Fibroblast of pulmonary artery (primary cell): ENCODE measurements around the gene RIPOR2.

ENCODE experiments used
- DNase-seq: peaks from one replicate; pipeline ENCODE4 v3.0.0-alpha.2; 2010; ENCODE audit warnings: low read depth
- H3K4me3 ChIP-seq: replicated peaks from 2 replicates; pipeline ENCODE4 v1.5.1; 2011; ENCODE audit warnings: low read depth, mild to moderate bottlenecking, control low read depth, low read length, moderate library complexity
- CTCF ChIP-seq: IDR thresholded peaks from 2 replicates; pipeline ENCODE4 v1.5.1; 2011; ENCODE audit warnings: mild to moderate bottlenecking, control low read depth, low read length, inconsistent platforms; ENCODE audit errors: missing control alignments

Gene RIPOR2

GRCh38 chr6:24867104-24867703 lies 68.6 kb downstream of the RIPOR2 start:
- no peak for DNase-seq
- H3K4me3 ChIP-seq = no peak overlapping the region
- TF ChIP-seq CTCF = no peak

- no peak overlapping the region for H3K4me3 ChIP-seq
- no peak for TF ChIP-seq CTCF
- no peak for DNase-seq
Measured at GRCh38 chr6:24865161-24865560, 70.6 kb downstream of the RIPOR2 start.

- no peak for TF ChIP-seq CTCF
- DNase-seq = peak; percentile 28
- H3K4me3 ChIP-seq = no peak overlapping the region
Measured at GRCh38 chr6:24864343-24864742, 71.4 kb downstream of the RIPOR2 start.

GRCh38 chr6:24861934-24862333 lies 73.8 kb downstream of the RIPOR2 start:
- no peak for TF ChIP-seq CTCF

GRCh38 chr6:24859608-24860200 lies 76.1 kb downstream of the RIPOR2 start:
- no peak for TF ChIP-seq CTCF
- no peak overlapping the region for H3K4me3 ChIP-seq
- no peak for DNase-seq

More at GRCh38 chr6:24861934-24862333, 73.8 kb downstream of the RIPOR2 start:
- H3K4me3 ChIP-seq = no peak overlapping the region
- no peak for DNase-seq

- TF ChIP-seq CTCF = no peak
- no peak overlapping the region for H3K4me3 ChIP-seq
- no peak for DNase-seq
Measured at GRCh38 chr6:24859132-24859531, 76.6 kb downstream of the RIPOR2 start.

- TF ChIP-seq CTCF = no peak
- H3K4me3 ChIP-seq = no peak overlapping the region
Measured at GRCh38 chr6:24858177-24858653, 77.5 kb downstream of the RIPOR2 start.

More at GRCh38 chr6:24858177-24858653, 77.5 kb downstream of the RIPOR2 start:
- peak; percentile 63 for DNase-seq
